ENCODE results near the gene SYMPK.

GRCh38 chr19:45817010-45817724 lies 45.8 kb downstream of the SYMPK start:
- TF ChIP-seq MEF2A (IDR thresholded peaks at IDR 0.05; ENCODE audit: borderline replicate concordance, low read depth) (no peak), RXRA (IDR thresholded peaks at IDR 0.05; ENCODE audit: borderline replicate concordance, low read depth) (no peak), CTCF (IDR thresholded peaks at IDR 0.05) (peak; percentile 99), RAD21 (IDR thresholded peaks at IDR 0.05; ENCODE audit: low read length) (peak; percentile 82), GABPA (IDR thresholded peaks at IDR 0.05; ENCODE audit: low read depth) (no peak), PBX3 (IDR thresholded peaks at IDR 0.05) (no peak), POLR2AphosphoS5 (IDR thresholded peaks at IDR 0.05; ENCODE audit: low read depth, low read length) (no peak; the same call in 1 of the 2 replicates)

Measured in SK-N-SH (cell line).